Measurements from ENCODE around the gene CEACAM20.

DNA sequence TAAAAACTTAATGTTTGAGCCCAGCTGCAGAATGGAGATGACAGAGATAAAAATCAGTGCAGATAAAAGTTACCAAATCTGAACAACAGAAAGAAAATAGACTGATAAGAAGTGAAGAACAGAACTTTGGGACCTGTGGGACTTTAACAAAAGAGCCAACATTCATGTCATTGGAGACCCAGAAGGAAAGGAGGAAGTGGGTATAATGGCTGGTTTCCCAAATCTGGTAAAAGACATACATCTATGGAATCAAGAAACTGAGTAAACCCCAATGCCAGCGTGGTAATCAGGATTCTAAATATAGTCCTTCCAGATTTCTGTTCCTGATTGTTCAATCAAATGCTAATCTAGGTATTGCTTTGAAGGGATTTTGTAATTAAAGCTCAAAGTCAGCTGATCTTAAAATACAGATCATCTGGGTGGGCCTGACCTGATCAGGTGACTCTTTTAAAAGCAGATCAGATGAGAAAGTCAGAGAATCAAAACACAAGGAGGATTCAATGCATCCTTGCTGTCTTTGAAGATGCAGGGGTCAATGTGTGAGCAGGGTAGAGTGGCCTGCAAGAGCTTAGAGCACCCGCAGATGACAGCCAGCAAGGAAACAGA is 25.3 kb upstream of the CEACAM20 start:
- TF ChIP-seq, protein P1, sequence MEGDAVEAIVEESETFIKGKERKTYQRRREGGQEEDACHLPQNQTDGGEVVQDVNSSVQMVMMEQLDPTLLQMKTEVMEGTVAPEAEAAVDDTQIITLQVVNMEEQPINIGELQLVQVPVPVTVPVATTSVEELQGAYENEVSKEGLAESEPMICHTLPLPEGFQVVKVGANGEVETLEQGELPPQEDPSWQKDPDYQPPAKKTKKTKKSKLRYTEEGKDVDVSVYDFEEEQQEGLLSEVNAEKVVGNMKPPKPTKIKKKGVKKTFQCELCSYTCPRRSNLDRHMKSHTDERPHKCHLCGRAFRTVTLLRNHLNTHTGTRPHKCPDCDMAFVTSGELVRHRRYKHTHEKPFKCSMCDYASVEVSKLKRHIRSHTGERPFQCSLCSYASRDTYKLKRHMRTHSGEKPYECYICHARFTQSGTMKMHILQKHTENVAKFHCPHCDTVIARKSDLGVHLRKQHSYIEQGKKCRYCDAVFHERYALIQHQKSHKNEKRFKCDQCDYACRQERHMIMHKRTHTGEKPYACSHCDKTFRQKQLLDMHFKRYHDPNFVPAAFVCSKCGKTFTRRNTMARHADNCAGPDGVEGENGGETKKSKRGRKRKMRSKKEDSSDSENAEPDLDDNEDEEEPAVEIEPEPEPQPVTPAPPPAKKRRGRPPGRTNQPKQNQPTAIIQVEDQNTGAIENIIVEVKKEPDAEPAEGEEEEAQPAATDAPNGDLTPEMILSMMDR (IDR thresholded peaks at IDR 0.05): no peak
- TF ChIP-seq POLR2A (IDR thresholded peaks at IDR 0.05) (no peak), EP300 (IDR thresholded peaks at IDR 0.05) (no peak)

Measured in ovary (tissue), 3 donors.